Astrocyte of the spinal cord (primary cell): ENCODE data around the gene PTPRD.

Experiments used
- DNase-seq: peaks from one replicate; pipeline ENCODE4 v3.0.0; 2011; ENCODE audit warnings: low read depth, low spot score
- H3K4me3 ChIP-seq: 2 replicates; pipeline ENCODE4 v1.5.1; 2011; ENCODE audit warnings: low read depth, mild to moderate bottlenecking, low read length, moderate library complexity
- CTCF ChIP-seq: IDR thresholded peaks from 2 replicates; pipeline ENCODE4 v1.5.1; 2012; ENCODE audit warnings: low read depth, mild to moderate bottlenecking, low read length, inconsistent platforms
- in situ Hi-C: cut with HindIII; loops from 2 replicates; pipeline ENCODE4 v1.10.0; 2017; ENCODE audit warnings: low sequenced_read_pairs

Gene PTPRD

GRCh38 chr9:9718691-9719090 is 894.1 kb downstream of the PTPRD start:
- TF ChIP-seq CTCF = no peak
- DNase-seq = no peak
- in situ Hi-C loops = no loop called here
- H3K4me3 ChIP-seq = no peak overlapping the region

GRCh38 chr9:9679433-9679832 is 933.4 kb downstream of the PTPRD start:
- no peak overlapping the region for H3K4me3 ChIP-seq
- TF ChIP-seq CTCF = no peak
- in situ Hi-C loops = no loop called here
- DNase-seq = no peak

GRCh38 chr9:9674461-9674860 is 938.3 kb downstream of the PTPRD start:
- in situ Hi-C loops = no loop called here
- no peak overlapping the region for H3K4me3 ChIP-seq
- DNase-seq = no peak
- no peak for TF ChIP-seq CTCF

- in situ Hi-C loops = no loop called here
- no peak for DNase-seq
- no peak overlapping the region for H3K4me3 ChIP-seq
- no peak for TF ChIP-seq CTCF
Measured at GRCh38 chr9:9670454-9670853, 942.3 kb downstream of the PTPRD start.

GRCh38 chr9:9645006-9645405 is 967.8 kb downstream of the PTPRD start:
- DNase-seq = no peak
- TF ChIP-seq CTCF = no peak
- in situ Hi-C loops = no loop called here
- H3K4me3 ChIP-seq = no peak overlapping the region

- in situ Hi-C loops = no loop called here
- H3K4me3 ChIP-seq = no peak overlapping the region
- TF ChIP-seq CTCF = no peak
- peak; percentile 53 for DNase-seq
Measured at GRCh38 chr9:9631284-9631683, 981.5 kb downstream of the PTPRD start.

GRCh38 chr9:9625248-9625647 is 987.6 kb downstream of the PTPRD start:
- no peak for TF ChIP-seq CTCF
- no peak for DNase-seq
- no peak overlapping the region for H3K4me3 ChIP-seq
- in situ Hi-C loops = no loop called here
